Activated T-cell treated with anti-CD3 and anti-CD28 coated beads for 4 hours (primary cell): ENCODE measurements around the gene SLC39A3.

Experiments used
- DNase-seq: peaks from one replicate; pipeline ENCODE4 v3.0.0-alpha.2; 2020

Gene SLC39A3

DNA sequence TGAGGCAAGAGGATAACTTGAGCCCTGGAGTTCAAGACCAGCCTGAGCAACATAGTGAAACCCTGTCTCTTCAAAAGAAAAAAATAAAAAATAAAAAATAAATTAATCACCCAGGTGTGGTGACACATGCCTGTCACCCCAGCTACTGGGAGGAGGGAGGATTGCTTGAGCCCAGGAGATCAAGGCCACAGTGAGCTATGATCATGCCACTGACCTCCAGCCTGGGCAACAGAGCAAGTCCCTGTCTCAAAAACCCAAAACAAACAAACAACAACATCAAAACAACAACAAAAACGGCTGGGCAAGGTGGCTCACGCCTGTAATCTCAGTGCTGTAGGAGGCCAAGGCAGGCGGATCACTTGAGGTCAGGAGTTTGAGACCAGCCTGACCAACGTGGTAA lies 4.3 kb upstream of the SLC39A3 start:
- no peak for DNase-seq

DNA sequence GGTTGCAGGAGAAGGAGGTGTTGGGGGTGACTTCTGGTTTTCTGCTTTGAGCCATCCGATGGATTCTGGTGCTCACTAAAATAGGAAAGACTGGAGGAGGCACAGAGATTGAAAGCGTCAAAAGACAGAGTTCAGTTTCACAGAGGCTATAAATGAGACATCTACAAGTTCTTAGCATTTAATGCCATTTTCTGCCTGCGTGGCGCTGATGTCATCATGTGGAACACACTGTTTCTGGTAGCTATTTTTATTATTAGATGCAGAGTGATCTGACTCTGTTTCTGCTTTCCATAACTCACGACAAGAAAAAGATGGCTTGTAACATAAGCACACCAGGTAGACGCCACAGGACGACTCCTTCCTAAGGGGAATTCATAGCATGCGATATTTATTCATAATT lies 3.3 kb upstream of the SLC39A3 start:
- DNase-seq, result no peak

DNA sequence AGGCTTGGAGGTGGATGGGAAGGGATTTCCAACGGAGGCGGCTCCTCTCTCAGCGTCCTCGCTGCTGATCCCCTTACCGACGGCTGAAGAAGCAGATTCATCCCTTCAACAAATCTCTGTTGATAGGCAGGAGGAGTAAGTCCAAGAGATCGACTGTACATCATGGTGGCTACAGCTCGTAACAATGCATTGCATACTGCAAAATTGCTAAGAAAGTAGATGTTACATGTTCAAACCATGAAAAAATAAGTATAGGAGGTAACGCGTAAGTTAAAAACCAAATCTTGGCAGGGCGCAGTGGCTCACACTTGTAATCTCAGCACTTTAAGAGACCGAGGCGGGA lies 468 bp upstream of the SLC39A3 start:
- no peak for DNase-seq

DNA sequence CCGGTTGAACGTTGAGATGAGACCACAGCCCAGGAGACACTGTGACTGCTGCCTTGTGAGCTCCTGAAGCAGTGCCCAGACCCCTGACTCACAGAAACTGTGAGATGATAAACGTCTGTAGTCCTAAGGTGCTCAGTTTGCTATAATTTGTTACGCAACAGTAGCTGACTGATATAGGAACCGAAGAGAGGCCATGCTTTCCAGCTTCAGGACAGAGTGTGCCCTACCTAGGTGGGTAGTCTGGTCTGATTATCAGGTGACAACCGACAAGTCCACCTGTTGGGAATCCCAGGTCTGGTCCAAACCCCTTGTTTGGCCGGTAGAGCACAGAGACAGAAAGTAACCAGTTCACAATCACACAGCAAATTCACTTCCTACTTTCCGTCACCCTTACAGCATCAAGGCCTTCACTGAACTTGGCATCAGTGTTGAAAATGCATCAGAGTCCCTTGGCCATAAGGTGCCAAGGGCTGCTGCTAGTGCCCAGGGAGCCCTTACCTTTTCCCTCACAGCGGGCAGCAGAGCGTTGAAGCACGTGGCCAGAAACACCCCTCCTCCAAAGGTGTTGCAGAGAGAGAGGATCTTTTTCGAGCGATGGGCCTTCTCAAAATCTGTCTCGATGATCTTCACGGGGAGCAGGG lies 3.1 kb downstream of the SLC39A3 start:
- DNase-seq, result no peak

DNA sequence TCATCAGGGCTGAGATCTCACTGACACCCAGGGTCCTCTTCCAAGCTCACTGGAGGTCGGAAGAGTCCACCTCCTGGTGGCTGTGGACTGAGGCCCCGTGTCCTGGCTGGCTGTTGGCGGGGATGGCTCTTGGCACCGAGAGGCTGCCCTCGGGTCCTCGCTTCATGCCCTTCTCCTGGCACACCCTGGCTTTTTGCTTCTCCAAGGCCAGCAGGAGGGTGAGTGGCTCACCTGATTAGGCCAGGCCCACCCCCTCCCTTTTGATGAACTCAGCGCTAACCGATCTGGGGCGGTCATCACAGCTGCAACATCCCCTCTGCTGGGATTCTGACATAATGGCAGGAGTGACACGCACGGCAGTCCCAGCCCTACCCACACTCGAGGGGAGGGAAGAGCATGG lies 4.4 kb downstream of the SLC39A3 start:
- DNase-seq, result no peak

DNA sequence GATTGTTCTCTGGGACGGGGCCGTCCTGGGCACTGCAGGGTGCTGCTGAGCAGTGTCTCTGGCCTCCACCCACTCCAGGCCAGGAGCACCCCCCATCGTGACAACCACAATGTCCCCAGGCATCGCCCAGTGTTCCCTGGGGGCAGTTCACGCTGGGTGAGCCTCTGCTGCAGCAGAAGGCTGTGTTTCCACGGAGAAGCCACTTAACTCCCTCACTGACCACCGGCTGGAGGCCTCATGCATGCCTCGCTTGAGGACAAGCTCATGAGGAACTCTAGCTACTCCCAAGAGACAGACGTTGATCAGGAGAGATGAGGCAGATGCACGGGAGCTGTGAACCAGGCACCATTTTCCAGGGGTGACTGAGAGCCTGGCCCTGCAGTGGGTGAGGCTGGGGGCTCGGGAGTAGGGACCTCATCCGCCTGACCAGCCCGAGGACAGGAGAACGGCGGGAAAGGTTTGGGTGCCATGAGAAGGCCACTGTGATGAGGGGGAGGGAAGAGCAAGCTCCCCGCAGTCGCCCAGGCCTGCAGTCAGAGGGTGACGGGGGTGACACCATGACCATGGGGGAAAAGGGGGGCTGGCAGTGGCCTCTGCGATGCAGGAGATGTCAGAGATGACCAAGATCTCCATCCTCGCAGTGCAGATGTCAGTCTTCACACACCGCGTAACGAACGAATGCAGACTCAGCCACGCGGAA lies 5.1 kb downstream of the SLC39A3 start:
- DNase-seq, result no peak

DNA sequence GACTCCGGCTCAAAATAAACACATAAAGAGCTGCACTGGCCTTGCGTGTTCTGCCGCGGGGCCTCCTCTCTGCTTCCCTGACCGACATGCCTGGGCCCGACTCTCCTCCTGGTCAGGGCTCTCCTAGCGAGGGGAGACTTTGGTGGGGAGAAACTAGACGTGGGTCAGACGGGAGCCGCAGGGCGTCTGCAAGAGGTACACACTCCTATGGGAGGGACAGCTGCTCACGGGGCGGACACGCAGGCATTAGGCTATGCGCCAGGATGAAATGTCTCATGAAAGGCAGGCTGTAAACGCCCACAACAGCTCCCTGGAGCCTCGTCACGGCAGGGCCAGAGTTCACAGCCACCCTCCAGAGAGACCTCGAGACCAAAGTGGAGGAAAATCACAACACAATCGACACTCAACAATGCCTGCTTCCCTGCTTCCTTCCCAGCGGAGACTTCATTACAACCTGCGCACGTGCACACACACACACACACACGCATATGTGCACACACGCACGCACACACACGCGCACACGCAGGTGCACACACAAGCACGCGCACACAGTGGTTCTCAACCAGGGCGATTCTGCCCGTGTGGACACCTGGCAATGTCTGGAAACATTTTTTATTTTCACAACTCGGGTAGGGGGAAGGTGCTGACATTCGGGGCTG lies 5.8 kb downstream of the SLC39A3 start:
- DNase-seq, result no peak

DNA sequence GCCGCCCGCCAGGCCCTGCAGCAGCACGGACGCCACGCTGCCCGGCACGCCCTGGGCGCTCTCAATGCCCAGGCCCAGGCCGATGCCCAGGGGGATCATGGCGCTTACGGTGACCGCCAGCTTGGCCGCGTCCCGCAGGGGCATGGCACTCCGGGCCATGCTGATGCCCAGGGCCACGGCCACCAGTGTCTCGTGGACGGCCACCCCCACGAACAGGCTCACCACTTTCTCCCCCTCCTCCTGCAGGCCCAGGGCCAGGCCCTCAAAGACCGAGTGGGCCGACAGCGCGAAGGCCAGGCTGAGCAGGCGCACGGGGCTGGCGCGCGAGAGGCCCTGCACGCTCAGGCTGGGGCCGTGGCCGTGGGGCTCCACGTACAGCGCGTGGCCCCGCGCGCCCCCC lies 6.9 kb downstream of the SLC39A3 start:
- no peak for DNase-seq

DNA sequence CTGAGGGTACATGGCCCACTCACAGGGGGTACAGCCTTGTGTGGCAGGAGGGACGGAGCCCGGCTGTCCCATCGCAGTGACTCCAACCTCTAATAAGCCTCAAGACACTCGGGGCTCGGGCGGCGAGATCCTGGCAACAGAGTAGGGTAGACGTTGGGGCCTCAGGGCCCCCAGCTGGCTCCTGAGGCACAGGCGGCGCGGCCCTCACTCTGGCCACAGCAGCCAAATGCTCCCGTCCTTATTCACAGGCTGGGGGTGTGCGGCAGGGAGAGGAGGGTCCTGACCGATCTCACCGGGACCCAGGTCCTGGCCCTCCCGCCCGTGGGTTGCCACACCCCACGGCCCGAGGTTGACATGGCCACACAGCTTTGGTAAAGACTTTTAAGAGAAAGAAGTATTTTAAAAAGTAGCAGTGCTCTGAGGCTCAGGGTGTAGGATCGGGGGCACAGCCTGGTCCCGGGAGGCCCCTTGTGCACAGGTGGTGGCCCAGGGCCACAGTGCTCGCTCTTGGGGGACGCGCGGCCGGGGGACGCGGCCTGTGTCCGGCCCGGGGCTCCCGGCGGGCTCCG lies 7.6 kb downstream of the SLC39A3 start:
- DNase-seq, result no peak

DNA sequence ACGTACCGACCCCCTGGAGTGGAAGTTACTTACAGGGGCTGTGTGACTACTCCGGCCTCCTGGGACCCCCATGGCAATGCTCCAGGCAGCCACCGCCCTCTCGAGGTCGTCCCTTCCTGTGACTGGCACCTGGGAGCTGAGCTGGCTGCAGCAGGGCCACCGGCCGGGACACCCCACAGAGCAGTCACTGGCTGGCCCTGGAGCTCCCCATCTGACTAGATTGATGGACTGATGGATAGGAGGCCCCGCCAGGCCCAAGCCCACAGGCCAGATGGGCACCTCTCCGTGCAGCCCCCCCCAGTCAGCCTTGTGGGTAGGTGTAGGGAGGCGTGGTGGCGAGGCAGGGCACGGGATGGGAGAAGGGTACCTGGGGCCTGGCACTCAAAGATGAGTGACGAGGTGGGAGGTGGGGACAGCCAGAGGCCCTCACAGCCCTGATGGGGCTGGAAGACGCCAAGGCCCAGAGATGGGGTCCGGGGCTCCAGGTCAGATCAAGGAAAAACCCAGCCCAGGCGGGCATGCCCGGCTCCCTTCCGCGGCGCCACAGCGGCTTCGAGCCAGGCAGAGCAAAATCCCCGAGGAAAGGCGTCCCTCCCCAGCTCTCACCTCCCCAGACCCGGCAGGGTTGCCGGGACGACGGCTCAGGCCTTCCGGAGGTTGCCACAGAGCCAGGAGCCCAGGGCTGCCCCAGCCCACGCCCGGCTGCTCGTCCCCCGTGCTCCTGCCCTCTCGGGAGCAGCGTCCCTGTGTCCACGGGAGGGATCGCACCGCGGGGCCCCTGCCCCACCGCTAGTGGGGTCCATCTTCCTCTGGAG lies 8.4 kb downstream of the SLC39A3 start:
- DNase-seq, result no peak

DNA sequence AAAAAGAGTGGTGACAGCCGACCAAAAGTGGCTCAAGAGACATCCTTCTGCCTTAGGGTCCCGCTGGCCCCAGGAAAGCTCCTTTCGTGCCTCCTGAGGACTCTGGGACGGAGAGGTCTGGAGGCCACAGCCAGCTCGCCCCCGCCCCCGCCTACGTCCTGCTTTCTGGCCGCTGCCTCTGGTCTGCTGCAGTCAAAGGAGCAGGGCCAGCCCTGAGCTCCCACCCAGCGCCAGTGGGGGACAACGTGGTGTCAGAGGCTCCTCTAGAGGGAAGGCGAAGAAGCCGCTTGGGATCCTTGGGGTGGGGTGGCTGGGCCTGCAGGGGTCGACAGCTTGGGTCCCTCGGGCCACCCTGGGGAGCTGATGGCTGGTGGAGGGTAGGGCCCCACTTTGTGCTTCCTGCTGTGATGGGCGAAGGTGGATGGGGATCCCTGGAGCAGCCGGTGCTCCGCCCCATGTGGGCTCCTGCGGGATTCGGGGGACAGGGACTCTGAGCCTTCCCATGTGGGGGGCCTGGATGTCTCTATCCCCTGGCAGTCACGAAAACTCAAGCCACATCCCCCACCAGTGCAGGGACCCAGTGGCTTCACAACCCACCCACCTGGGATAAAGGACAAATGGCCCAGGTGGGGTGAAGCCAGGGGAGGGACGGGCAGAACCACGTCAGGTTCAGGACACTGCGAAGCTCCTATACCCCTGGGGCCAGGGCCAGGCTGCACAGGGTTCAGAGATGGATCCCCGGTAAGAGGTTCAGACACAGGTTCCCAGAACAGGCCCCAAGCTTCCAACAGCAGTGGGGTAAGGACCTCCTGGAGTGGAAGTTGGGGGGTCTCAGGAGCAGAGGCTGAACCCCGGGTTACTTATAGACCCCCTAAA lies 9.6 kb downstream of the SLC39A3 start:
- DNase-seq, result no peak

DNA sequence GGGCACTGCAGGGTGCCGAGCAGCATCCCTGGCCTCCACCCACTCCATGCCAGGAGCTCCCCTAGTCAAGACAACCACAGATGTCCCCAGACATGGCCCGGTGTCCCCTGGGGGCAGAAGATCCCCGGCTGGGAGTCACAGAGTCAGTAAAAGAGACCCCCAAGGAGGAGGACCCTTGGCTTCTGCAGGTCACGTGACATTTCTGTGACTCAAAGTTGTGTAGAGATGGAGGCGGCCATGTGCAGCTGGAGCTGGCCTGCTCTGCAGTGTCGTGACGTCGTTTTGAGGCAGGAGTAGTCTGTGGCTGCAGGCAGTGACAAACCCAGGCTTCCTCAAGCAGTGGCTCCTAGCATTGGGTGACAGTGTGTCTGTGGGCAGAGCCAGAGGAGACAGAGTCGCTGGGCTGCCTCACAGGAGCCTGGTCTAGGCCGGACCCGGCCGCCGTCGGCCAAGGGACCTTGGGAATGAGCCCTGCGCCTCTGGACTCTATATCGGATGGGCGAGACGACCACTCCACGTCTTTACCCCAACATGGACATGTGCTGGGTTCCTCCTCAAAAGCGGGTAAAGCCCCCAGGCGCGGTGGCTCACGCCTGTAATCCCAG lies 10.9 kb downstream of the SLC39A3 start:
- no peak for DNase-seq

DNA sequence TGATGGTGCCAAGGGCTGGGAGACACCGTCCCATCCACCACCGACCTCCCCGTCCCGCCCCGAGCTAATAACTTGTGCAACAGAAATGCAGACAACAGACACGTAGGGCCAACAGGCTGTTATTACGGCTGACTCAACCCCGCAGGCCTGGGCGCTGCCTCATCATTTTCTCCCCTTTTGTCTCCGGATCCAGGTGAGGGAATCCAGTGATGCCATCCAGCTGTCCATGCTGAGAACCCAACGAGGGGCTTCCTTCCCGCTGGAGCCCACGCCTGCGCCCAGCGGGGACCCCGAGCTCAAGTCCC lies 12.2 kb downstream of the SLC39A3 start:
- DNase-seq, result no peak

DNA sequence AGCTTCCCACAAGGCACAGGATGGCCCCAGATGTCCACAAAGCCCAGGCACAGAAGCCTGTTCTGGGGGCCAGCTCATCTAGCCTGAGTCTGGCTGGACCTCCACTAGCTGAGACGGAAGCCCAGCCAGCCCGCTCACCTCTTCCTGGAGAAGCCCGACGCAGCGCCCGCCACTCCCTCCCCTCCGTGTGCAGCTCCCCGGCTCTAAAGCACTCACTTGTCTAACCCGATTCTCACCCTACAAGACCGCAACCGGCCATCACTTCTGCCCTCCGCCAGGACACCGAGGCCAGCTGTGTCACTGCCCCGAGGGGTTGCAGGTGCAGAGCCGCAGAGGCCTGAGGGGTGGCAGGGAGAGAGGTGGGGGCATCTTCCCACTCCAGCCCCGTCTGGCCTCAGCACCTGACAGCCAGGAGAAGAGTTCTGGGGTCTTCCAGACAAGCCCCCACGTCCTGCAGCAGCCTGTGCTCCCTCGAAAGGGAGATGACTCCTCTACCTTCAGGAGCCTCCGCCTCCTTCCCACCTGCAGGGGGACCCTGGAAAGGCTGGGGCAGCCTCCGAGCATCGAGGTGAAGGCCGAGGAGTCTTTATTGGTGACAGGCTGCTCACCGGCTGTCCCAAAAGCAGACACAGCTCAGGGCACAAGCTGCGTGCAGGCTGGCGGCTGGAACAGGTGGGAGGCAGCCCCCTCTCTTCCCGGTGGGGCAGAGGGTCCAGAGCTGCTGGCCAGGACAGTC lies 12.7 kb downstream of the SLC39A3 start:
- no peak for DNase-seq

DNA sequence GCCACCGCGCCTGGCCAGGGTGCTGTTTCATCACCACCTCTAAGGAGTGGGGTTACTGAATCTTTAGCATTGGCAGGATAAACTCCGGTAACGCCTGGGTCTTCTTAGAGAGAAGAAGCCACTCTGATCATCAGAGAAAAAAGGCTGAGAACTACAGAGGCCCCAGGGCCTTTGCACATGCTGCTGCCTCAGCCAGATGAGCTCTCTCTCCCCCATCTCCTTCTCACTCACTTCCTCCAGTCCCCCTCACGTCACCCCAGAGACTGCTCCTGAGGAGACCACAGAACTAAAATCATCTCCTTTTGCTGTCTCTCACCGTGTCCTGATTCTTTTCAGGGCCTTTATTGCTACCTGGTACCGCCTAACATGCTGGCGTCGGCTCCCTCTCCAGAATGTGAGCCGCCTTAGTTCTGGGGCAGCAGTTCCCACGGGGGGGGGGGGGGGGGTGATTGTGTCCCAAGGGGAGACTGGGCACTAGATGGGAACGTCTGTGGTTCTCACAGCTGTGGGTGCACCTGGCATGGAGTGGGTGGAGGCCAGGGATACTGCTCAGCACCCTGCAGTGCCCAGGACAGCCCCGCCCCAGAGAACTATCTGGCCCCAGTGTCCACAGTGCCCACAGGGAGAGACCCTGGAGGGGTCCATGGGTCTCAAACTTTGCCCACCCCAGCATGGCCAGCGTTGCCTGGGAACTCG lies 13.5 kb downstream of the SLC39A3 start:
- no peak for DNase-seq

DNA sequence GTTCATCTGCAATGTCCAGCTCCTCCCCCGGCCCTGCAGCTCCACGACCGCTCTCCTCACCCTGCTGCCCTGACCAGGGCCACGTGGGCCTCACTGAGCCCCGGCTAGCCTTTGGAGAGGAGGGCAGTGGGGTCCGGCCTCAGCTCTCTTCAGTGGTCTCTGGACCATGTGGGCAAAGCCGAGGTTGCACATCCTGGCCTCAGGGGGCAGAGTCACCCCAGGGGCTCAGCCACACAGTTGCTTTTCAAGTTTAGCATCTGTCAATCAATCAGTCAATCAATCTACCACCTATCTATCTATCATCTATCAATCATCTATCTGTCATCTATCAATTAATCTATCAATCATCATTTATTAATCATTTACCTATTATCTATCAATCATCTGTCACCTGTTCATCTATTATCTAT lies 15.7 kb downstream of the SLC39A3 start:
- DNase-seq, result no peak

DNA sequence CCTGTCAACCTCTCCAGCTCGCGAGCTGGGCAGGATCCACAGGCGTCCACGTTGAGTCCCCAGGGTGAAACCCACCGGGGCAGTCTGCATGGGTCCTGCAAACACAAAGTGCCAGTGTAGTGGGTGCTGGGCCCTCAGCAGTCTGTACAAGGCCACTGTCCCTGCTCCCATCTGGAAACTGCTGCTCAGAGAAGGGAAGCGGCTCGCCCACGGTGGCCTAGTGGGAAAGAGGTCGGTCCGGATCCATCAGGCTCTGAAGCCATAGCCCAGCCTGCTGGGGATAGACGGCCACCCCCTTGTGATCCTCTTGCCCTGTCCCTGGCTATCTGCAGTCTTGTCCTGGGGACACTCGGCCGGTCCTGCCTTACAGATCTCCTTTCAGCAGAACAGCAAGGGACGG lies 16.1 kb downstream of the SLC39A3 start:
- no peak for DNase-seq

DNA sequence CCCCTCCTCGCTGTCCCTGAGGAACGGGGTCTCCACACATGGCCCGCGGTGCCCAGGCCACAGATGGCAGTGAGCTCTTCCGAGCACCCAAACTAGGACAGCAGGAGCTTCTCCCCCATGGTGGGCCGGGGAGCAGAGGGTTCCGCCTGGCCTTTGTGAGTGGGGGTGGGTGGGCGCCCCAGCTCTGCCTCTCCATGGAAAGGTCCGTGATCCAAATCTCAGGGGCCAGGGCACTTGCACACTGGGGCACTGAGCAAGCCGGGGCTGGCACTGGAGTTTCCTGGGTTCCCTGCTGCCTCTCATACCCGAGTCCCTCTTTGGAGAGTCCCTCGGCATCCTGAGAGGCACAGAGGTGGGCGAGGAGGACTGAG lies 16.5 kb downstream of the SLC39A3 start:
- no peak for DNase-seq

DNA sequence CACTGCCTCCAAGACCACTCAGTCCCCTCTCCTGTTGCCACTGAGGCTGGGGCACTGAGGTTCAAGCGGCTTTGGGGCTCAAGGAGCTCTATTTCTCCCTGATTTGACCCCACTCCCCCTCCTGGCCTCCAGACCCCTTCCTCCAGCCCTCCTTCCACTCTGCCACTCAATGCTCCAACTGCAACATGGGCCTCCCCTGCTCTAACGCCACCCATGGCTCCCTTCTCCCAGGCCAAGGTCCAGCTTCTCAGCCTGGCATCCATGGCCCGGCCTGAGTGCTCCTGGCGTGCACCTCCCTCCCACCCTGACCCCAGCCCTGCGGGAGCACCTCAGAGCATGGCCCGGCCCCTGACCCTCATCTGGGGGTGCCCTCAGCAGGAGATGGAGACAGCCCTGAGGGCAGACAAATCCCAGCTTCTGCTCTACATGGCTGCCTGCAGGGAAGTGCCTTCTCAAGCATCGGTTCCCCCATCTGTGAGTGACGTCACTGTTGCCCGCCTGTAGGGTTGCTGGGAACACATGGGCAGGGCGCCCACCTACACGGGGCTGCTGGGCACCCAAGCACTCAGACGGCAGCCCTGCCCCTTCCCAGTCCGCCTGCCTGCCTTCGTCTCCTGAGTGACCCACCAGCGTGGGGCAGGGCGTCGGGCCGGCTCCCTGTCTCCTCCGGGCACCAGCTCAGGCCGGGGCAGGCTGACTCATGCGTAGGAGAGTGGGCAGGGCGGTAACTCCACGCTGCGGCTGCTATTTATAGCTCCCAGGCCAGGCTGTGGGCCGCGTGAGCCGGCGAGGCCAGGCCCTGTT lies 17.1 kb downstream of the SLC39A3 start:
- DNase-seq, result no peak
